HFFc6 (cell line): ENCODE results near the gene KDM5B. TPM values are rescaled to one million over a fixed set of nuclear protein-coding genes. Genes with fewer than 3 reads are reported as not detected.

ENCODE experiments used
- DNase-seq: peaks from one replicate; pipeline ENCODE4 v3.0.0-alpha.2; 2018
- H3K27ac Mint-ChIP-seq: 2 replicates; pipeline ENCODE4 v1.8.0; 2020; ENCODE audit warnings: mild to moderate bottlenecking, mixed read lengths
- H3K27me3 Mint-ChIP-seq: 2 replicates; pipeline ENCODE4 v1.8.0; 2021; ENCODE audit warnings: mild to moderate bottlenecking, moderate library complexity, mixed read lengths; ENCODE audit not compliant: insufficient read depth
- H3K36me3 Mint-ChIP-seq: 2 replicates; pipeline ENCODE4 v1.8.0; 2021; ENCODE audit warnings: low read depth, mixed read lengths
- H3K4me1 Mint-ChIP-seq: 2 replicates; pipeline ENCODE4 v1.8.0; 2020; ENCODE audit warnings: low read depth, mixed read lengths
- H3K4me3 Mint-ChIP-seq: 2 replicates; pipeline ENCODE4 v1.8.0; 2020; ENCODE audit warnings: mild to moderate bottlenecking, moderate library complexity, mixed read lengths
- H3K9me3 Mint-ChIP-seq: 2 replicates; pipeline ENCODE4 v1.8.0; 2020; ENCODE audit warnings: mild to moderate bottlenecking, mixed read lengths
- total RNA-seq, 6 experiments: library from RNA; stranded (reverse); fragmentation: NEBNext Ultra II Directional; extraction: Animal tissue kit (Norgen Biotek cat#: 25700); gene quantifications; 2 replicates in 1 of 6; 3 replicates in 5 of 6; pipeline ENCODE4 v1.2.3, GENCODE V29; 2021
- TF ChIP-seq, protein P1 (sequence below): fragments of 200-600 bp; sonication (generic); IDR thresholded peaks from 2 replicates; pipeline ENCODE4 v1.5.0; 2021; ENCODE audit warnings: antibody characterized with exemption, mild to moderate bottlenecking

The KDM5B gene
- total RNA-seq, 6 experiments from 2014 or later = 48.1 to 65.5 (median 53.5) TPM

DNA sequence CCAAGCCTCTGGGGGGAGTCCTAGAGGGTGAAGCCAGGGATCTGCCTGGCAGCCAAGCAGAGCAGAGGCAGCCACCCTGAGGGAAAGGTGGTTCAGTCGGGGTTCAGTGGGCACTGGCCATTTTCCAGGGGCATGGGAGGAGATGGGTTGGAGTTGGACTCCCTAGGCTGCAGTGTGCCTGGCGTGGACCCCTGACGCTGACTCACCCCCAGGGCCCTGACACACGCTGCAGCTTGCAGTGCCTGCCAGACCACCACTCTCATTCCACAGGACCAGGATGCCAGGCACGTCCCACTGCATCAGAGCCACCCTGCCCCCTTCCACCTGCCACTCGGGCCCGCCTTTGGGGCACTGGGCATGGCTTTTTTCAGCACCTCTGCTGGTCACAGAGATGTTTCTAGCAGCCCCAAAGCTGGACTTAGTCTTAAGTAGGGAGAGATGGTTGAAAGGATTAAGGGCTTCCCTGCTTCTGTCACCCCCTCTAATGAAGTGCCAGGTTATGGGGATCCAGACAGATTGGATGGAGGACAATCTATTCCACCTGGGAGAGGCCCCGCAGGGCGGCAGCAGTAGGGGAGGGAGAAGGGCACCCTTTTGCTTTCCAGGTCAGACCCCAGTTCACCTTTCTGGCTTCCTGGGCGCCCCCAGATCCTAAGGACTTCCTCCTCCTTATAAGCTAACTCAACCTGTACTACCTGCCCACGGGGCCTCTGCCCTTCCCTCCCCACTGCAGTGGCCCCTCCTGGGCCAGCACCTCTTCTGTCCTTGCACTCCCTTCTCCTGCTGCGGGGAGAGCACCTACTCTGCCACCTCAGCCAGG is 99.6 kb downstream of the KDM5B start:
- no peak overlapping the region for H3K4me3 Mint-ChIP-seq

DNA sequence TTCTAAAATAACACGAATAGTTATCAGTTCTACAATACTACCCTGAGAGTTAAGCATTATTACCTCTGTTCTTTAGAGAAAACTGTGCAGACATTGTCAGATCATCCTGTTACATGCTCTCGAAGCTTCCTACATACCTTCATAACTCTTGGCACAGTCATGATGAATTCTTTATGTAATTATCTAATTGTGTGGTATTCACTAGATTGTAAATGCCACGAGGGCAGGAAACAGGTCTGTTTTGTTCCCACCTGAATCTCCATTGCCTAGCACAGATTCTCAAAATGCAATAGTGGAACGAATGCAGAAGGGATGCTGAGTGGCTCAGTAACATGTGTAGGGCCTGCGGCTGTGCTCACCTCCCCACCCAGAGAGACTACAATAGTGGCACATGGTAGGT is 101.4 kb downstream of the KDM5B start:
- Mint-ChIP-seq H3K27ac (no peak overlapping the region), H3K9me3 (no peaks in the 10 kb centered on the region), H3K4me1 (no peaks in the 10 kb centered on the region), H3K27me3 (peaks cover 72% of the 10 kb centered on the region), H3K4me3 (no peak overlapping the region), H3K36me3 (no peaks in the 10 kb centered on the region)
- TF ChIP-seq, protein P1, sequence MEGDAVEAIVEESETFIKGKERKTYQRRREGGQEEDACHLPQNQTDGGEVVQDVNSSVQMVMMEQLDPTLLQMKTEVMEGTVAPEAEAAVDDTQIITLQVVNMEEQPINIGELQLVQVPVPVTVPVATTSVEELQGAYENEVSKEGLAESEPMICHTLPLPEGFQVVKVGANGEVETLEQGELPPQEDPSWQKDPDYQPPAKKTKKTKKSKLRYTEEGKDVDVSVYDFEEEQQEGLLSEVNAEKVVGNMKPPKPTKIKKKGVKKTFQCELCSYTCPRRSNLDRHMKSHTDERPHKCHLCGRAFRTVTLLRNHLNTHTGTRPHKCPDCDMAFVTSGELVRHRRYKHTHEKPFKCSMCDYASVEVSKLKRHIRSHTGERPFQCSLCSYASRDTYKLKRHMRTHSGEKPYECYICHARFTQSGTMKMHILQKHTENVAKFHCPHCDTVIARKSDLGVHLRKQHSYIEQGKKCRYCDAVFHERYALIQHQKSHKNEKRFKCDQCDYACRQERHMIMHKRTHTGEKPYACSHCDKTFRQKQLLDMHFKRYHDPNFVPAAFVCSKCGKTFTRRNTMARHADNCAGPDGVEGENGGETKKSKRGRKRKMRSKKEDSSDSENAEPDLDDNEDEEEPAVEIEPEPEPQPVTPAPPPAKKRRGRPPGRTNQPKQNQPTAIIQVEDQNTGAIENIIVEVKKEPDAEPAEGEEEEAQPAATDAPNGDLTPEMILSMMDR = no peak
- no peak for DNase-seq

More for the DNA sequence above, 99.6 kb downstream of the KDM5B start:
- H3K9me3 Mint-ChIP-seq = no peaks in the 10 kb centered on the region
- no peak overlapping the region for H3K27ac Mint-ChIP-seq
- peaks cover 62% of the 10 kb centered on the region for H3K27me3 Mint-ChIP-seq
- no peaks in the 10 kb centered on the region for H3K36me3 Mint-ChIP-seq
- TF ChIP-seq, protein P1 = no peak
- 0 out of 2 replicates have a peak, but pooled peaks cover 6% of the 10 kb centered on the region for H3K4me1 Mint-ChIP-seq
- no peak for DNase-seq

DNA sequence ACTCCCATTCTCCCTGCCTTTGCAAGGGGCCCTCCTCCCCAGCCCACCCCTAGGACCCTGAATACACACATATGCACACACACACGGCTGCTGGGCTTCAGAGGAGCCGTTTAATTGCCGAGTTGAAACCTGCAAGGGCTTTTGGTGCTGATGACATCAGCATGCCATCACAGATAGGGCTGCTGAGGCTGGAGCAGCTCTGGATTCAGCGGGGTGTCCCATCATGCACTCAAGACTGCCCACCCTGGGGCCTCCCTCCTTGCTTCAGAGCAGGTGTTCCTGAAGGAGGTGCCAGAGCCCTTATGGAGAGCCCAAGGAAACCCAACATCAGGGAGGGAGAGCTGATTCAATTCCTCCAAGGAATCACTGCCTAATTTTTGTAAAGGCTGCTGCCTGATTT is 103.6 kb downstream of the KDM5B start:
- no peak for DNase-seq
- no peaks in the 10 kb centered on the region for H3K4me1 Mint-ChIP-seq
- H3K4me3 Mint-ChIP-seq = no peak overlapping the region
- peaks cover 68% of the 10 kb centered on the region for H3K27me3 Mint-ChIP-seq
- no peaks in the 10 kb centered on the region for H3K9me3 Mint-ChIP-seq
- H3K36me3 Mint-ChIP-seq = no peaks in the 10 kb centered on the region
- TF ChIP-seq, protein P1 = no peak
- no peak overlapping the region for H3K27ac Mint-ChIP-seq

DNA sequence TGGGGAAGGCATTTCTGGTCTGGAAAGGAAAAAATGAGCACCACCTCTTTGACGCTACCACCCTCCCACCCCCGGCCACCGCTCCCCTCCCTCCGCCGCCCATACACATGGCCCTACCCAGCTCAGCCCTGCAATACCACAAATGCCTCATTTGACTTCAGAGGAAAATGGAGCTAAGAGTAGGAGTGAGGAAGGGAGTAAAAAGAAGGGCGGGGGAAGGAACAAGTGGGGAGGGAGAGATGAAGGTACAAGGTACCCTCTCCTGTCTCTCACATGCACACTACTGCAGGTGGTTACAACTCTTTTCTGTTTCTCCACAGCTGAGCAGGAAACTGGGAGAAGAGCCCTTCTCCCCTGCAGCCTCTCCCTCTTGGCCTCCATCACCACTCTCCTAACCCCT is 105.0 kb downstream of the KDM5B start:
- H3K36me3 Mint-ChIP-seq = no peaks in the 10 kb centered on the region
- no peak overlapping the region for H3K4me3 Mint-ChIP-seq
- no peaks in the 10 kb centered on the region for H3K9me3 Mint-ChIP-seq
- H3K27ac Mint-ChIP-seq = no peak overlapping the region
- H3K4me1 Mint-ChIP-seq = no peaks in the 10 kb centered on the region
- no peak for DNase-seq
- TF ChIP-seq, protein P1 = no peak
- H3K27me3 Mint-ChIP-seq = peaks cover 56% of the 10 kb centered on the region

DNA sequence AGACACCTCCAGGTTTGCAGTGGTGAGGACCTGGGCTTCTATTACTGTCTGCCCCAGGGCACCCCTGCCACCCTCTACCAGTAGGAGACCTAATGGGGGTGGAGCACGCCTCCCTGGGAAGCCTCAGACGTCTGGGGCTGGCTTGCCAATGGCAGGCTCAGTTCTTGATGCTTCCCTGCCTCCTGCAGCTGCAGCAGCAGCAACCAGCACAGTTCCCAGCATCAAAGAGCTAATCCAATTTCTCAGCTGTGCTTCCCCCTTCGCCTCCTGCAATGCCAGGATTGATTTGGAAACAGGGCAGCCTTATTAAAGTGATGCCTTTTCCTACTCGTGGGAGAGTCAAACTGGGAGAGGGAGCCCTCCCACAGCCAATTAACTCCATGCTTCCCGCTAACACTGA is 106.1 kb downstream of the KDM5B start:
- Mint-ChIP-seq H3K4me1 (no peaks in the 10 kb centered on the region), H3K9me3 (no peaks in the 10 kb centered on the region), H3K27me3 (peaks cover 48% of the 10 kb centered on the region), H3K36me3 (no peaks in the 10 kb centered on the region), H3K27ac (no peak overlapping the region), H3K4me3 (no peak overlapping the region)
- TF ChIP-seq, protein P1 = no peak
- DNase-seq = no peak
